ENCODE data around the gene ZBTB21. TPM values are rescaled to one million over a fixed set of nuclear protein-coding genes. Genes with fewer than 3 reads are reported as not detected.

Gene ZBTB21
- total RNA-seq, 1 donor from 2014 or later = 21.2 TPM

- DNase-seq (ENCODE audit: low spot score) = no peak
- Mint-ChIP-seq H3K4me1 (ENCODE audit: low read depth) (no peaks in the 10 kb centered on the region), H3K9me3 (ENCODE audit: low read depth) (peaks cover 3% of the 10 kb centered on the region), H3K4me3 (ENCODE audit: unreplicated experiment) (no peak overlapping the region), H3K27ac (ENCODE audit: unreplicated experiment) (no peak overlapping the region), H3K36me3 (ENCODE audit: low read depth) (no peaks in the 10 kb centered on the region), H3K27me3 (ENCODE audit: low read depth) (no peaks in the 10 kb centered on the region)
- TF ChIP-seq CTCF (IDR thresholded peaks at IDR 0.05) = no peak
These were observed 21.1 kb upstream of the ZBTB21 start for GRCh38 chr21:42031241-42031640.

- H3K4me1 Mint-ChIP-seq (ENCODE audit: low read depth) = peaks cover 9% of the 10 kb centered on the region
- peaks cover 3% of the 10 kb centered on the region for H3K9me3 Mint-ChIP-seq (ENCODE audit: low read depth)
- no peak overlapping the region for H3K4me3 Mint-ChIP-seq (ENCODE audit: unreplicated experiment)
- H3K36me3 Mint-ChIP-seq (ENCODE audit: low read depth) = no peaks in the 10 kb centered on the region
- TF ChIP-seq CTCF (IDR thresholded peaks at IDR 0.05) = no peak
- no peaks in the 10 kb centered on the region for H3K27me3 Mint-ChIP-seq (ENCODE audit: low read depth)
- H3K27ac Mint-ChIP-seq (ENCODE audit: unreplicated experiment) = no peak overlapping the region
- DNase-seq (ENCODE audit: low spot score) = no peak
These were observed 20.2 kb upstream of the ZBTB21 start for GRCh38 chr21:42030311-42030710.

- no peaks in the 10 kb centered on the region for H3K9me3 Mint-ChIP-seq (ENCODE audit: low read depth)
- TF ChIP-seq CTCF (IDR thresholded peaks at IDR 0.05) = no peak
- H3K4me1 Mint-ChIP-seq (ENCODE audit: low read depth) = peaks cover 10% of the 10 kb centered on the region
- no peak for DNase-seq (ENCODE audit: low spot score)
- no peak overlapping the region for H3K4me3 Mint-ChIP-seq (ENCODE audit: unreplicated experiment)
- no peak overlapping the region for H3K27ac Mint-ChIP-seq (ENCODE audit: unreplicated experiment)
- H3K36me3 Mint-ChIP-seq (ENCODE audit: low read depth) = no peaks in the 10 kb centered on the region
- H3K27me3 Mint-ChIP-seq (ENCODE audit: low read depth) = no peaks in the 10 kb centered on the region
These were observed 18.7 kb upstream of the ZBTB21 start for GRCh38 chr21:42028766-42029425.

GRCh38 chr21:42027822-42028765 is 17.9 kb upstream of the ZBTB21 start:
- Mint-ChIP-seq H3K9me3 (ENCODE audit: low read depth) (no peaks in the 10 kb centered on the region), H3K4me1 (ENCODE audit: low read depth) (peaks cover 10% of the 10 kb centered on the region), H3K27me3 (ENCODE audit: low read depth) (no peaks in the 10 kb centered on the region), H3K27ac (ENCODE audit: unreplicated experiment) (no peak overlapping the region), H3K36me3 (ENCODE audit: low read depth) (no peaks in the 10 kb centered on the region), H3K4me3 (ENCODE audit: unreplicated experiment) (no peak overlapping the region)
- no peak for TF ChIP-seq CTCF (IDR thresholded peaks at IDR 0.05)
- DNase-seq (ENCODE audit: low spot score) = no peak

GRCh38 chr21:42027085-42027821 is 17.1 kb upstream of the ZBTB21 start:
- Mint-ChIP-seq H3K36me3 (ENCODE audit: low read depth) (no peaks in the 10 kb centered on the region), H3K27ac (ENCODE audit: unreplicated experiment) (no peak overlapping the region), H3K9me3 (ENCODE audit: low read depth) (no peaks in the 10 kb centered on the region), H3K4me1 (ENCODE audit: low read depth) (peaks cover 10% of the 10 kb centered on the region), H3K4me3 (ENCODE audit: unreplicated experiment) (no peak overlapping the region), H3K27me3 (ENCODE audit: low read depth) (no peaks in the 10 kb centered on the region)
- no peak for TF ChIP-seq CTCF (IDR thresholded peaks at IDR 0.05)
- DNase-seq (ENCODE audit: low spot score) = no peak

Data from chondrocyte (in vitro differentiated cells).